SU-DHL-6 (cell line): ENCODE results near the gene CEACAM1.

Experiments used
- CTCF ChIP-seq: fragments of 200-600 bp; sonication (generic); IDR thresholded peaks from one replicate; pipeline ENCODE4 v1.5.1; 2017; ENCODE audit warnings: antibody characterized with exemption, mild to moderate bottlenecking, low read length, moderate library complexity; ENCODE audit not compliant: insufficient read depth, poor library complexity, severe bottlenecking
- EZH2phosphoT487 ChIP-seq: fragments of 200-600 bp; sonication (generic), shearing (Covaris generic); conservative IDR thresholded peaks from 2 replicates; pipeline ENCODE4 v1.6.1; 2018; ENCODE audit warnings: mild to moderate bottlenecking, antibody characterized with exemption, low read length, moderate library complexity, mixed read lengths

- TF ChIP-seq CTCF (no peak), EZH2phosphoT487 (no peak)
Measured at GRCh38 chr19:42548552-42548951, 20.3 kb upstream of the CEACAM1 start.
